Activated CD8-positive, alpha-beta memory T cell treated with anti-CD3 and anti-CD28 coated beads, Interleukin-2, amount 50 U/mL, for 24 hours (primary cell): ENCODE results near the gene NOL8.

Source experiments
- DNase-seq: peaks from one replicate; pipeline ENCODE4 v3.0.0-alpha.2; 2020; ENCODE audit errors: extremely low read depth

NOL8 gene

GRCh38 chr9:92270511-92270910 is 54.6 kb downstream of the NOL8 start:
- DNase-seq: no peak

DNA sequence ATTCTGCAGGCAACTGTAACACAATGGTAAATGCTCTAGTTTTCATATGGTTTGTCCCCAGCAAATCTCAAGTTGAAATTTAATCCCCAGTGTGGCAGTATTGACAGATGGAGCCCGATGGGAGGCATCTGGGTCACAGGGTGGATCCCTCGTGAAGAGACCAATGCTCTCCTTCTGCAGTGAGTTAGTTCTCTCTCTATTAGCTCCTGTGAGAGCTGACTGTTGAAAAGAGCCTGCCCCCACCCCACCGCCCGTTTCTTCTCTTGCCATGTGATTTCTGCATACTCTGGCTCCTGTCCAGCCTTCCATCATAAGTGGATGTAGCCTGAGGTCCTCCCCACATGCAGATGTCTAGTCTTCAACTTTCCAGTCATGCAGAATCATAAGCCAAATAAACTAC is 58.7 kb downstream of the NOL8 start:
- DNase-seq: no peak

DNA sequence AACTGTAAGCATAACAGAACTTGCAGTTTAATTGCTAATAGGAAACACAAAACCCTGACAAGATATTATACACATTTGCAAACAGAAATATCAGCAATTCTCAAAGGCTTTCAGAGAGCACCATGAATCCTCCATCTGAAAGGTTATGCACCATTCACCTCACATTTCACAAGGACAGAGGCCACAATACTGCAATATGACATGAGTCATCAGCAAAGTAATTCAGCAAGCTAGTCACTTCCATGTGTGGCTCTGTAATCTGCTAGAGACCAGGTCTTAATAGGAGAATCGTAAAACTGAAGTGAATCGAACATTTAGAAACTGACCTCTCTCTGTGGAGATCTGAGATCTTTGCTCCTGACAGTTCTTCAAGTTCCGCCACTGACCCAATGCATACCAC is 60.0 kb downstream of the NOL8 start:
- no peak for DNase-seq

DNA sequence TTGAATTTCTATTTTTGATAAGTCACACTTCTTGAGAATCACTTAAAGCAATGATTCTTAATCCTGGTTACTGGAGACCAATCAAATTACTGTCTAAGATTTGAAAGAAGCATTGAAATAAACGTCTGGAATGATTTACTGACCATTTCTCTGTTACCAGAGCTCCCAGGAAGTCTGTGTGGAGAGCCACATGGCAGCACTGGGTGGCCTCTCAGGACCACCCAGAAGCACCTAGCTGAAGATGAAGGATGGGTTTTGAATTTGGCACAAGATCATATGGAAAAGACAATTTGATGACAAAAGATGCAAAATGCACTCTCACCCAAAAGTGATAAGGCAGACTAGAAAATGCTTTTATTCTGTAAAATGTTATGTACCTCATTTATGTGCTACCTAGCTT is 62.0 kb downstream of the NOL8 start:
- DNase-seq: no peak

DNA sequence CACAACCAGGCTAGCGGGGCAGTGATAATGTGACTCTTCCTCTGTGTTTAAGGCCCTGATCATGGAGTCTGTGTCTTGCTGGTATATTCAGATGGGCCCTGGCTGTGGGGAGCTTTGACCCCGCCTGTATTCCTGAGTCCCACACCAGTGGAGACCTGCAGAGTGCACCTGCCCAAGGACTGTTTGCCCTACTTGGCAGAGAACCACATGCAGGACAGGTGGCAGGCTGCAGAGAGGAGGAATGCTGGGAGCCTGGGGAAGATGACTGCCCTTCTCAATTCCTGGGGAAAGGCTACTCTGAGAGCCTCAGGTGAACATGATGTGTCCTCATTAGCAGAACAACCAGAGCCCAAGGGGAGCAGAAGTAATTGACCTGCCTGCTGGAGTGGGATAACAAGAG is 67.8 kb downstream of the NOL8 start:
- no peak for DNase-seq

DNA sequence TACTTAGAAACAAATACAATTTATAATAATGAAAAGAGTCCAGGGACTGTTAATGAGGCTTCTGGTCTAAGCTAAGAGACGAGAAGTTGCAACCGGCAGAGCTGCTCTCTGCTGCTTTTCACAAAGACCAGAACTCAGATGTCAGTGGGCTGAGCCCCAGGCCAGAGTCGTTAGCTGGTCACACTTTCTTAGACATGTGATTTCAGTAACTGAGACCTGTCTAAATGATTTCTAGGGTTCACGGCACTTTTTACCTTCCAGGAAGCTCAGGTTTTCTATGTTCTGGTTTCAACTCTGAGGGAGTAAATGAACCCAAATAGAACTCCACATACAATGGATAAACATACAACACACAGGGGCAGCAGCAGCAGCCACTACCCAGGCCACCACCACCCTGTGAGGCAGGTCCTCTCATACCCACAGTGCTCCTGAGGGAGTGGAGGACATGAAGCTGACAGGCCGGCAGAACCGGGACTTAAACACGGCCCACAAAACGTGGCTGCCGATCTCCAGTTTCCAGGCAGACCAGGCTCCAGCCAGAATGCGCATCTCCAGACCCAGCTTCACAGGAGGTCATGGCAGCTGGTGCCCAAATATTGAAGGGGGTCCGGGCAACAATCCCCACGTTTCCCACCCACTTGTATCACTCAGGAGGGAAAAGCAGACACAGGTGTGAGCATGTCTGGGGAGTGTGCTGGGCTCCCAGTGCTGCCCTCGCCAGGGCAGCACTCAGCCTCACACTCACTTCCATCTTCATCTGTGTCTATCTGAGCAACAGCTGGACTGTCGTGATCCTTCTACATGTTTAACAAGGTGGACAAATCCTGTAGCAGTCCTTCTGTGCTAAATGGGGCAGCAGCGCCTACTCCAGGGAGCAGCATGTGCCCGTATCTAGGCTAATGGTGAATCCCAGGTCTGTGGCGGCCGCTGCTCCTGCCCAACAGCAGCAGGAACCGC is 70.5 kb downstream of the NOL8 start:
- DNase-seq: no peak

GRCh38 chr9:92253656-92254055 is 71.5 kb downstream of the NOL8 start:
- no peak for DNase-seq

GRCh38 chr9:92247981-92248380 is 77.2 kb downstream of the NOL8 start:
- DNase-seq: no peak
